Measurements from ENCODE around the gene NDUFA9.

GRCh38 chr12:4653257-4653656, 4.3 kb downstream of the NDUFA9 start:
- no peak for TF ChIP-seq POLR2AphosphoS2 (conservative IDR thresholded peaks at IDR 0.05; ENCODE audit: low read length)
- TF ChIP-seq POLR2A (IDR thresholded peaks at IDR 0.05; ENCODE audit: low read length): no peak
- TF ChIP-seq, protein P1, sequence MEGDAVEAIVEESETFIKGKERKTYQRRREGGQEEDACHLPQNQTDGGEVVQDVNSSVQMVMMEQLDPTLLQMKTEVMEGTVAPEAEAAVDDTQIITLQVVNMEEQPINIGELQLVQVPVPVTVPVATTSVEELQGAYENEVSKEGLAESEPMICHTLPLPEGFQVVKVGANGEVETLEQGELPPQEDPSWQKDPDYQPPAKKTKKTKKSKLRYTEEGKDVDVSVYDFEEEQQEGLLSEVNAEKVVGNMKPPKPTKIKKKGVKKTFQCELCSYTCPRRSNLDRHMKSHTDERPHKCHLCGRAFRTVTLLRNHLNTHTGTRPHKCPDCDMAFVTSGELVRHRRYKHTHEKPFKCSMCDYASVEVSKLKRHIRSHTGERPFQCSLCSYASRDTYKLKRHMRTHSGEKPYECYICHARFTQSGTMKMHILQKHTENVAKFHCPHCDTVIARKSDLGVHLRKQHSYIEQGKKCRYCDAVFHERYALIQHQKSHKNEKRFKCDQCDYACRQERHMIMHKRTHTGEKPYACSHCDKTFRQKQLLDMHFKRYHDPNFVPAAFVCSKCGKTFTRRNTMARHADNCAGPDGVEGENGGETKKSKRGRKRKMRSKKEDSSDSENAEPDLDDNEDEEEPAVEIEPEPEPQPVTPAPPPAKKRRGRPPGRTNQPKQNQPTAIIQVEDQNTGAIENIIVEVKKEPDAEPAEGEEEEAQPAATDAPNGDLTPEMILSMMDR (IDR thresholded peaks at IDR 0.05): no peak
- TF ChIP-seq CHD4 (IDR thresholded peaks at IDR 0.05; ENCODE audit: borderline replicate concordance): no peak
- no peak for TF ChIP-seq HDAC2 (IDR thresholded peaks at IDR 0.05)
- TF ChIP-seq MAX (IDR thresholded peaks at IDR 0.05): no peak
- no peak for TF ChIP-seq RCOR1 (IDR thresholded peaks at IDR 0.05; ENCODE audit: low read depth, low read length)
- no peak for TF ChIP-seq FOSL2 (IDR thresholded peaks at IDR 0.05)
- TF ChIP-seq FOSL2 (CRISPR knock-in tag; IDR thresholded peaks at IDR 0.05): no peak
